ENCODE measurements around the gene CLTC. TPM values are rescaled to one million over a fixed set of nuclear protein-coding genes. Genes with fewer than 3 reads are reported as not detected.

Gene CLTC
- total and polyA plus RNA-seq, 2 of the 13 experiments (the other 11 are each of a cell fraction or from before 2014, with no cell fraction given): 134 to 283 TPM

- TF ChIP-seq NR0B2 (CRISPR knock-in tag; IDR thresholded peaks at IDR 0.05): peak; percentile 48; the same call in 1 of the 2 replicates
- no peak for TF ChIP-seq ZNF207 (IDR thresholded peaks at IDR 0.05; ENCODE audit: borderline replicate concordance)
- TF ChIP-seq MLXIP (CRISPR knock-in tag; IDR thresholded peaks at IDR 0.05; ENCODE audit: borderline replicate concordance): peak; percentile 85
- 0 out of 2 replicates have a peak, but pooled peaks have one; percentile 18 for TF ChIP-seq ZNF576 (CRISPR knock-in tag; IDR thresholded peaks at IDR 0.05)
- peak; percentile 14; the same call in 1 of the 2 replicates for TF ChIP-seq NR2F2 (IDR thresholded peaks at IDR 0.05; ENCODE audit: borderline replicate concordance, low read depth)
- no peak; the same call in 1 of the 2 replicates for TF ChIP-seq ZZZ3 (CRISPR knock-in tag; IDR thresholded peaks at IDR 0.05; ENCODE audit: borderline replicate concordance)
- TF ChIP-seq ZNF850 (CRISPR knock-in tag; conservative IDR thresholded peaks at IDR 0.05): 0 out of 2 replicates have a peak, but pooled peaks have one; percentile 35
- TF ChIP-seq TMF1 (CRISPR knock-in tag; IDR thresholded peaks at IDR 0.05; ENCODE audit: low read depth): no peak
- peak; percentile 80; the same call in 1 of the 2 replicates for TF ChIP-seq ZNF580 (CRISPR knock-in tag; IDR thresholded peaks at IDR 0.05; ENCODE audit: borderline replicate concordance, low read depth)
- TF ChIP-seq STAT5B (CRISPR knock-in tag; IDR thresholded peaks at IDR 0.05): peak; percentile 8; the same call in 1 of the 2 replicates
- TF ChIP-seq ATAD3A (CRISPR knock-in tag; IDR thresholded peaks at IDR 0.05): no peak
- 0 out of 2 replicates have a peak, but pooled peaks have one; percentile 79 for TF ChIP-seq ZNF234 (CRISPR knock-in tag; conservative IDR thresholded peaks at IDR 0.05)
- TF ChIP-seq JARID2 (CRISPR knock-in tag; IDR thresholded peaks at IDR 0.05; ENCODE audit: insufficient replicate concordance): no peak
- peak; percentile 89 for TF ChIP-seq MEIS1 (CRISPR knock-in tag; IDR thresholded peaks at IDR 0.05; ENCODE audit: borderline replicate concordance)
- TF ChIP-seq ZNF274 (CRISPR knock-in tag; IDR thresholded peaks at IDR 0.05): peak; percentile 72; the same call in 1 of the 2 replicates
- no peak for TF ChIP-seq LCORL (IDR thresholded peaks at IDR 0.05)
- peak; percentile 47; the same call in 1 of the 2 replicates for TF ChIP-seq LCORL (CRISPR knock-in tag; IDR thresholded peaks at IDR 0.05)
- peak; percentile 11; the same call in 1 of the 2 replicates for TF ChIP-seq EEA1 (CRISPR knock-in tag; IDR thresholded peaks at IDR 0.05; ENCODE audit: borderline replicate concordance)
- TF ChIP-seq RBAK (CRISPR knock-in tag; IDR thresholded peaks at IDR 0.05): 0 out of 2 replicates have a peak, but pooled peaks have one; percentile 35
- TF ChIP-seq ZNF562 (CRISPR knock-in tag; IDR thresholded peaks at IDR 0.05; ENCODE audit: borderline replicate concordance): no peak
- TF ChIP-seq ZBTB25 (CRISPR knock-in tag; IDR thresholded peaks at IDR 0.05): peak; percentile 84
- TF ChIP-seq CCDC6 (CRISPR knock-in tag; IDR thresholded peaks at IDR 0.05): peak; percentile 95
- peak; percentile 78; the same call in 1 of the 2 replicates for TF ChIP-seq TSC22D2 (CRISPR knock-in tag; IDR thresholded peaks at IDR 0.05; ENCODE audit: borderline replicate concordance)
- 0 out of 2 replicates have a peak, but pooled peaks have one; percentile 26 for TF ChIP-seq BRD4 (CRISPR knock-in tag; IDR thresholded peaks at IDR 0.05)
These were observed 87.7 kb downstream of the CLTC start, which contains the start of the genes PTRH2 and VMP1 (continued) for GRCh38 chr17:59707149-59707970.
